Epithelial cell of esophagus (primary cell): ENCODE results near the gene MINK1.
"Not testable (repeated sequence)": the region's sequence is repeated elsewhere in the genome, so short reads cannot be mapped to it uniquely, and the experiment has no call there.

Source experiments
- DNase-seq: peaks from one replicate; pipeline ENCODE4 v3.0.0; 2010; ENCODE audit warnings: low read depth
- H3K4me3 ChIP-seq: 2 replicates; pipeline ENCODE4 v1.5.1; 2011; ENCODE audit warnings: mild to moderate bottlenecking, low read length, control low read depth
- CTCF ChIP-seq: IDR thresholded peaks from 2 replicates; pipeline ENCODE4 v1.5.1; 2011; ENCODE audit warnings: low read depth, mild to moderate bottlenecking, low read length, control low read depth, inconsistent platforms; ENCODE audit not compliant: insufficient read depth; ENCODE audit errors: missing control alignments

Gene MINK1

GRCh38 chr17:4900231-4901107 lies 67.3 kb downstream of the MINK1 start:
- no peak for DNase-seq
- TF ChIP-seq CTCF = no peak

GRCh38 chr17:4901108-4901647 lies 68.0 kb downstream of the MINK1 start:
- H3K4me3 ChIP-seq = no peak overlapping the region
- TF ChIP-seq CTCF = no peak
- no peak for DNase-seq

More at GRCh38 chr17:4900231-4901107, 67.3 kb downstream of the MINK1 start:
- H3K4me3 ChIP-seq = no peak overlapping the region

GRCh38 chr17:4901648-4902344 lies 68.7 kb downstream of the MINK1 start:
- TF ChIP-seq CTCF = no peak
- no peak overlapping the region for H3K4me3 ChIP-seq
- no peak for DNase-seq

GRCh38 chr17:4902540-4902939 lies 69.4 kb downstream of the MINK1 start:
- DNase-seq = no peak
- TF ChIP-seq CTCF = no peak
- H3K4me3 ChIP-seq = no peak overlapping the region

GRCh38 chr17:4903051-4903818 lies 70.1 kb downstream of the MINK1 start, which contains the start of gene CHRNE:
Gene CHRNE (minus strand): TSS chr17:4903098. CDS start chr17:4903063, 35 bp downstream.
- peak; percentile 83 for TF ChIP-seq CTCF
- DNase-seq = peak; percentile 92
- H3K4me3 ChIP-seq = no peak within 1 kb of the TSS

GRCh38 chr17:4906642-4907041 lies 73.5 kb downstream of the MINK1 start:
- DNase-seq, H3K4me3 ChIP-seq: not testable (repeated sequence)
